ENCODE results near the gene SND1. TPM values are rescaled to one million over a fixed set of nuclear protein-coding genes. Genes with fewer than 3 reads are reported as not detected.

SND1 gene
- total RNA-seq, 1 experiment from 2014 or later: 218 TPM

DNA sequence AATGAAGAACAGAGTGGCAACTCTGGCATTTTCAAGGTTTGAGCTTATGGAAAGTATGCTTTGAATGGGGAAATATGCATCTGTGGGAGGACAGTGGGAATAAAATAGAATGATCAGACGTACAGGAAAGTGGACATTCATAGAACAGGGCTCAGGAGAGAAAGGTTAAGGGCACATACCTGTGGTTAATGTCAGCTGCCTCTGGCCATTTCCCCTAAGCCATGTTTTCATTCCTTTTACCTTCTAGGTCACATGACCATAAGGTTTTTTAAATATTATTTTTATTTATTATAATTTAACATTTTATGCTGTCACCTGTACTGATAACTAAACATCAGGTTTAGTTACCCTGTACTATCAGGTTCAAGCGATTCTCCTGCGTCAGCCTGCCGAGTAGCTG, 326.4 kb downstream of the SND1 start:
- Histone ChIP-seq H2BK20ac (ENCODE audit: low read depth, low read length, poor library complexity, severe bottlenecking) (no peak overlapping the region), H3K9me3 (ENCODE audit: control insufficient read depth, low read depth, low read length) (no peaks in the 10 kb centered on the region), H3K79me1 (ENCODE audit: insufficient read depth, low read depth, low read length, poor library complexity, severe bottlenecking) (no peaks in the 10 kb centered on the region), H3K79me2 (ENCODE audit: insufficient read depth, low read length) (no peaks in the 10 kb centered on the region), H3K14ac (ENCODE audit: insufficient read depth, low read length) (no peak overlapping the region), H2BK15ac (ENCODE audit: low read depth, low read length) (no peak overlapping the region), H4K20me1 (ENCODE audit: control insufficient read depth, insufficient read depth, insufficient read length) (no peaks in the 10 kb centered on the region), H3K9ac (ENCODE audit: extremely low read depth, insufficient read length, low read length) (no peak overlapping the region), H2BK12ac (ENCODE audit: insufficient read length, low read depth, low read length) (no peak overlapping the region), H3K4ac (ENCODE audit: low read depth, low read length) (no peak overlapping the region), H3K23me2 (ENCODE audit: insufficient read length, low read depth, low read length, poor library complexity, severe bottlenecking) (no peaks in the 10 kb centered on the region), H2BK5ac (ENCODE audit: insufficient read length, low read length) (no peak overlapping the region), H3K23ac (ENCODE audit: insufficient read length, low read depth, low read length) (no peak overlapping the region), H3K4me2 (ENCODE audit: insufficient read depth, insufficient read length, low read length) (no peak overlapping the region), H2BK120ac (ENCODE audit: low read depth, low read length, poor library complexity, severe bottlenecking) (no peak overlapping the region), H2AFZ (ENCODE audit: low read length) (no peak overlapping the region), H2AK5ac (ENCODE audit: insufficient read length, low read length) (no peak overlapping the region), H3K18ac (ENCODE audit: insufficient read length, low read depth, low read length) (no peak overlapping the region), H4K5ac (ENCODE audit: insufficient read length, low read depth, low read length) (no peak overlapping the region), H3K4me1 (ENCODE audit: insufficient read depth, low read length) (peaks cover 3% of the 10 kb centered on the region; the same call in 1 of the 2 replicates), H4K91ac (ENCODE audit: insufficient read length, low read depth, low read length) (no peak overlapping the region), H3K56ac (ENCODE audit: insufficient read length, low read depth, low read length) (no peak overlapping the region), H4K8ac (replicated peaks; ENCODE audit: insufficient read length, low read depth, low read length) (no peak overlapping the region), H3K27ac (ENCODE audit: insufficient read length, low read depth, low read length) (no peak overlapping the region), H3K27me3 (ENCODE audit: insufficient read depth, low read length) (no peaks in the 10 kb centered on the region), H3T11ph (ENCODE audit: low read length) (no peak overlapping the region)
- Mint-ChIP-seq H3K27ac (no peak overlapping the region), H3K36me3 (ENCODE audit: insufficient read depth in 1 of 3, low read depth in 3 of 3) (peaks cover 29 to 35% (median 33%) of the 10 kb centered on the region in 3 experiments), H3K4me3 (no peak overlapping the region), H3K9me3 (peaks cover 22 to 24% of the 10 kb centered on the region in 2 experiments), H3K27me3 (ENCODE audit: low read depth) (no peaks in the 10 kb centered on the region), H3K4me1 (peaks cover 19 to 37% of the 10 kb centered on the region in 2 experiments)
- no CpG with 5 or more reads among the region's 4 CpGs for WGBS (ENCODE audit: extremely low coverage, insufficient read length, low lambda C conversion rate)
- TF ChIP-seq, protein P1, sequence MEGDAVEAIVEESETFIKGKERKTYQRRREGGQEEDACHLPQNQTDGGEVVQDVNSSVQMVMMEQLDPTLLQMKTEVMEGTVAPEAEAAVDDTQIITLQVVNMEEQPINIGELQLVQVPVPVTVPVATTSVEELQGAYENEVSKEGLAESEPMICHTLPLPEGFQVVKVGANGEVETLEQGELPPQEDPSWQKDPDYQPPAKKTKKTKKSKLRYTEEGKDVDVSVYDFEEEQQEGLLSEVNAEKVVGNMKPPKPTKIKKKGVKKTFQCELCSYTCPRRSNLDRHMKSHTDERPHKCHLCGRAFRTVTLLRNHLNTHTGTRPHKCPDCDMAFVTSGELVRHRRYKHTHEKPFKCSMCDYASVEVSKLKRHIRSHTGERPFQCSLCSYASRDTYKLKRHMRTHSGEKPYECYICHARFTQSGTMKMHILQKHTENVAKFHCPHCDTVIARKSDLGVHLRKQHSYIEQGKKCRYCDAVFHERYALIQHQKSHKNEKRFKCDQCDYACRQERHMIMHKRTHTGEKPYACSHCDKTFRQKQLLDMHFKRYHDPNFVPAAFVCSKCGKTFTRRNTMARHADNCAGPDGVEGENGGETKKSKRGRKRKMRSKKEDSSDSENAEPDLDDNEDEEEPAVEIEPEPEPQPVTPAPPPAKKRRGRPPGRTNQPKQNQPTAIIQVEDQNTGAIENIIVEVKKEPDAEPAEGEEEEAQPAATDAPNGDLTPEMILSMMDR (conservative IDR thresholded peaks at IDR 0.05): no peak
- DNase-seq: no peak

All from H9 (cell line).